OCI-LY1 (cell line): ENCODE measurements around the gene VMP1.

Experiments used
- EZH2 ChIP-seq: fragments of 200-600 bp; sonication (generic), shearing (Covaris generic); IDR thresholded peaks from 2 replicates; pipeline ENCODE4 v1.8.0; 2017; ENCODE audit warnings: borderline replicate concordance, mixed run types, mild to moderate bottlenecking, antibody characterized with exemption, low read length, moderate library complexity, mixed read lengths
- TF ChIP-seq, protein P1 (sequence below): fragments of 200-600 bp; sonication (generic), shearing (Covaris generic); IDR thresholded peaks from 2 replicates; pipeline ENCODE4 v1.5.1; 2017; ENCODE audit warnings: mild to moderate bottlenecking, antibody characterized with exemption, low read length, moderate library complexity, mixed read lengths

DNA sequence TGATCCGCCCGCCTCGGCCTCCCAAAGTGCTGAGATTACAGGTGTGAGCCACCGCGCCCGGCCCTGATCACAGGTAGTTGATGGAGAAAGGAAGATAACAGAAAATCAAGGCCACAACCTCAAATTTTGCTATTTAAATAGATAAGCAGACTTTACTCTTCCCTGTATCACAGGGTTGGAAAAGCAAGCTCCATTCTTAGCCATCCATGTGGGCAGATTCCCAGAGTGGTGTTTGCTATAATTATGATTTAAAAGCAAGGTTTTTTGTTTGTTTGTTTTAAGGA lies 140.9 kb downstream of the VMP1 start:
- TF ChIP-seq, protein P1, sequence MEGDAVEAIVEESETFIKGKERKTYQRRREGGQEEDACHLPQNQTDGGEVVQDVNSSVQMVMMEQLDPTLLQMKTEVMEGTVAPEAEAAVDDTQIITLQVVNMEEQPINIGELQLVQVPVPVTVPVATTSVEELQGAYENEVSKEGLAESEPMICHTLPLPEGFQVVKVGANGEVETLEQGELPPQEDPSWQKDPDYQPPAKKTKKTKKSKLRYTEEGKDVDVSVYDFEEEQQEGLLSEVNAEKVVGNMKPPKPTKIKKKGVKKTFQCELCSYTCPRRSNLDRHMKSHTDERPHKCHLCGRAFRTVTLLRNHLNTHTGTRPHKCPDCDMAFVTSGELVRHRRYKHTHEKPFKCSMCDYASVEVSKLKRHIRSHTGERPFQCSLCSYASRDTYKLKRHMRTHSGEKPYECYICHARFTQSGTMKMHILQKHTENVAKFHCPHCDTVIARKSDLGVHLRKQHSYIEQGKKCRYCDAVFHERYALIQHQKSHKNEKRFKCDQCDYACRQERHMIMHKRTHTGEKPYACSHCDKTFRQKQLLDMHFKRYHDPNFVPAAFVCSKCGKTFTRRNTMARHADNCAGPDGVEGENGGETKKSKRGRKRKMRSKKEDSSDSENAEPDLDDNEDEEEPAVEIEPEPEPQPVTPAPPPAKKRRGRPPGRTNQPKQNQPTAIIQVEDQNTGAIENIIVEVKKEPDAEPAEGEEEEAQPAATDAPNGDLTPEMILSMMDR, result no peak
- no peak for TF ChIP-seq EZH2
